Renal pelvis (tissue), 4 donors: ENCODE results near the gene DNASE2. TPM values are rescaled to one million over a fixed set of nuclear protein-coding genes. Genes with fewer than 3 reads are reported as not detected.

Experiments
- DNase-seq: peaks from one replicate; pipeline ENCODE4 v3.0.0-alpha.2; 2013
- polyA plus RNA-seq, 3 donors: library from polyadenylated mRNA; unstranded; fragments of 120-200 nt; gene quantifications; one replicate each; pipeline ENCODE4 v1.2.1, GENCODE V29; 2013; ENCODE audit not compliant: insufficient read length in 3 of 3

The DNASE2 gene
- polyA plus RNA-seq, 3 donors, result 8.1 to 11.1 (median 9.1) TPM

DNA sequence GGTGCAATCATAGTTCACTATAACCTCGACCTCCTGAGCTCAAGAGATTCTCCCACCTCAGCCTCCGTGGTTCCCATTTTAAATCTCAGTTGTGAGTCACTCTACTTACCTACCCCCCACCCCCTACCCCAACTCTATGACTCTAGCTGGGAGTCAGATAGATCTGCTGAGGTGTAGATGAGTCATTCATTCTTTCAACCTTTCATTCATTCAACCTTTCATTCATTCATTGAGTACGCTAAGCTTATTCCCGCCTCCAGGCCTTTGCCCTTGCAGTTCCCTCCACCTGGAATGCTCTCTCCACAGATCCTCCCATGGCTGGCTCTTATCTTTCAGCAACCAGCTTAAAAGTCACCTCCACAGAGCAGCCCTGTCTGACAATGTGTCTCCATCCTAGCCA, 44.0 kb downstream of the DNASE2 start:
- no peak for DNase-seq

DNA sequence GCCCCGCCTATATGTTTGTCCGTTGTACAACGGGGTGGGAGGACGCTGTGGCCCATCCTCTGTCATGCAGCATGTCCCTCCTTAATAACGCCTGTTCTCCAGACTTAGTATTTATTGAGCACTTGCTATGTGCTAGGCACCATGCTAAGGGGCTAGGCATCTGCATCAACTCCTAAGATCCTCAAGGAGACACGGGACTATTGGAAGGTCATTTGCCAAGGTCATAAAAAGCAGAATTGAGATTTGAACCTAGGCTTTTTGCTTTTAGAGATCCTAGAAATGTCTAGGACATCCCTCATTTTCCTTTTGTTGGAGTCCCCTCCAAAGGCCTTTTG, 44.8 kb downstream of the DNASE2 start:
- DNase-seq, result no peak

DNA sequence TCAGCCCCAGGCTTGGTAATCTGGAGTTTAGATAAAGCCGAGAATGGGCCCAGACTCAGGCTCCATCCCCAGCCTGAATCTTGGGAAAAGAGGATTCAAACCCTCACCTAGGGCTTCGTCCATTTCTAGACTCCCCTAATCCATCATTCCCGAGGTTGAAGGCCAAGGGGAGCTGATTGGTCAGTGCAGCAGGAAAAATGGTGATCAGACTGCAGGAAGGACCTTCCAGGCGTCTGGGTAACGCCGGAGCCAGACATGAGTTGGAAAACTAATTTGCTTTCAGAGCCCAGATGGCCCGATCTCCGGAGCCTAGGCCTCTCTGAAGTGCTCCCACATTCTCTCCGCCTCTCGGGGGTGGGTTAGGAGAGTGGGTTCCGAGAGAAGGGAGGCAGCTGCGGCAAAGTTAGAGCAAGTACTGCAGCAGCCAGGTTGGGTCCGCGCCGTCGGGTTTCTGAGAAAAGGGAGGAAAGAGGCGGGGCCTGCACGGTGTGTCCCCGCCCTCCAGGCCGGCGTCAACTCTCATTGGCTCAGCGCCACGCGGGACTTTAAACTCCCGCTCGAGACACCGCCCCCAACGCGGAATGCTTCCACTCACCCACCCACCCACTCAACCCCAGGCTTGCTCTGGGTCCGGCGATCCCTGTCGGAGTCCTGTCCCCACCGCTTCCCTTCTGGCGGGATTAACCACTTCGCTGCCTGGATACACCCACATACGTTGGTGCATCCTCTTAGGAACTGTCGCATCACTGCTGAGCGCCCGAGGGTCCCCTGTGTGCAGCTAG, 46.1 kb downstream of the DNASE2 start:
- no peak for DNase-seq

DNA sequence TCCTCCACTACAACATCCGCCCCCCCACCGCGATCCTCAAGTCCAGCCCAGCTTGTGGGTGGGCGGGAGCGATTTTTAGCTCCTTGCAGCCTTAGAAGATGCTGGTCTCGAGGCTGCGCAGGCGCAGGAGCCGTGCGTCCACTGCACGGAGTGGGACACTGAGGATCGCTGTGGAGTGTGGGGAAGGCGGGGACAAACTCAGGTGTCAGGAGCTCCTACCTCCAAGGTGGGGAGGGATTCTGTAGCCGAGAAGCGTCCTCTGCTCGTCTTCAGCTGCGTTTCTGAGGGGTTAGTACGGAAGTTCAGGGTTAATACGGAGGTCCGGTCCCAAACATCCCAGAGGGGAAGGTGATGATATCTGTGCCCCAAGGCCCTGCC, 46.7 kb downstream of the DNASE2 start, which contains the start of gene RTBDN:
RTBDN (minus strand) TSS at position 14 of the 378 bp plus-strand sequence. CDS start 4,600 bp downstream, outside the sequence.
- DNase-seq, result no peak

DNA sequence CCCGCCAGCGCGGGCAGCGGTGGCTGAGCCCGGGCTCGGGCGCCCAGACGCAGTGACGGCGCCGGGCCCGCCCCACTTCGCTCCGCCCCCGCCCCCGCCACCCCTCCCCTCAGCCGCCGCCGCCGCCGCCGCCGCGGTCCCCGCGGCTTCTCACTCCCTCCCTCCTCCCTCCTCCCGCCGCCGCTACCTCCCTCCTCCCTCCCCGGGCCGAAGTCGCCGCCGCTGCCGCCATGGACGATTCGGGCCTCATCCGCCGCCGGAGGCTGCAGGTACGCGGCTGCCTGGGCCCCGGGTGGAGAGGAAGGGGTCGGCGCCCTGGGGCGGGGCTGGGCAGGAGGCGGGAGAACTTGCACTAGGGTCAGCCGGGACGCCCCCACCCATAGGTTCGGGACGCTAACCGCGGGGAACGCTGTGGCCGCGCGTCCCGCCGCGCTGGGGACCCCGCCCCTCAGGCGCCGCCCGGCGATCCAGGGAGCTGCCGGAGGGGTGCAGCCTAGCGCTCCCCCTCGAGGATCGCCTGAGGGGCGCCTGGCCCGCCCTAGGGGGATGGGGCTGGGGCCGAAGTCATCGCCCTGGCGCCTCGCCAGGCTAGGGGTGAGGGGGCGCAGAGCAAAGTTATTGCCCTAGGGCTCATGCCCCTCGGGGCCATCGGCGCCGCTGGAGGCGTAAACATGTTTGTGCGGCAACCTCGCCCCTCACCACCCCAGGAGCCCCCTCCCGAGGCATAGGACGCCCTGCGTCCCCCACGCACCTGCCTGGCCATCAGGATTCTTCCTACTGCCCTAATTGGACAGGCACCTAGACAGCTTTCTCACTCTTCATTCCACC, 47.3 kb downstream of the DNASE2 start:
- DNase-seq, result no peak

DNA sequence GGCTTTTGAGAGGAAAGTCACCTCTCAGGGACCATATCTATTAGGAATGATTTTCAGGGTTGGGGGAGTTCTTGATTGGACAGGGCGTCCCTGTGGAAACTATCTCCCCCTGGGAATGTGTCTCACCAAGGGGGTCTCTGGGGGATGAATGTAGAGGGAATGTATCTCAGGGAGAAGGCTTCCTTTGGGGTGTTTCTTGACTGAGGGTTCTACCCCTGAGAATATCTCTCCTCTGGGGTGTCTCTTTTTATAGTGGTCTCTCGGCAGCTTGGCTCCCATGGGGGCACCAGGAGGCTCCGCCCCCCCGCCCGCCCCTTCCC, 47.9 kb downstream of the DNASE2 start:
- DNase-seq, result no peak

DNA sequence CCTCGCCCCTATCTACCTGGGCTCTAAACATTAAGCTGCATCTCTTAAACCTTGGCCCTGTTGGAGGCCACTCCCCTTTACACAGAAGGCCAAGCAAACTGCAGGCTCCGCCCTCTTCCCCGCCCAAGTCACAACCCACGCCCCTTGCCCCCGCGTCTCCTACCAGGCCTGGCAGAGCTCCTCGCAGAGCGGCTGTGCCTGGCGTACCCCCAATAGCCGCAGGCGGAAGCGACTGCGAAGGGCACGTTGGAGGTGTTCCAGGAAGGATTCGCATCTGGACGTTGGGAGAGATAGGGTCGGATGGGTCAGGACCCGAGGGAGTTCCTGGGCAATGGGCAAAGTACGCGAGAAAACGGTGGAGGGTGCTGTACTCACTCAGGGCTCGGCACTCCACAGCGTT, 52.8 kb downstream of the DNASE2 start:
- DNase-seq, result no peak

DNA sequence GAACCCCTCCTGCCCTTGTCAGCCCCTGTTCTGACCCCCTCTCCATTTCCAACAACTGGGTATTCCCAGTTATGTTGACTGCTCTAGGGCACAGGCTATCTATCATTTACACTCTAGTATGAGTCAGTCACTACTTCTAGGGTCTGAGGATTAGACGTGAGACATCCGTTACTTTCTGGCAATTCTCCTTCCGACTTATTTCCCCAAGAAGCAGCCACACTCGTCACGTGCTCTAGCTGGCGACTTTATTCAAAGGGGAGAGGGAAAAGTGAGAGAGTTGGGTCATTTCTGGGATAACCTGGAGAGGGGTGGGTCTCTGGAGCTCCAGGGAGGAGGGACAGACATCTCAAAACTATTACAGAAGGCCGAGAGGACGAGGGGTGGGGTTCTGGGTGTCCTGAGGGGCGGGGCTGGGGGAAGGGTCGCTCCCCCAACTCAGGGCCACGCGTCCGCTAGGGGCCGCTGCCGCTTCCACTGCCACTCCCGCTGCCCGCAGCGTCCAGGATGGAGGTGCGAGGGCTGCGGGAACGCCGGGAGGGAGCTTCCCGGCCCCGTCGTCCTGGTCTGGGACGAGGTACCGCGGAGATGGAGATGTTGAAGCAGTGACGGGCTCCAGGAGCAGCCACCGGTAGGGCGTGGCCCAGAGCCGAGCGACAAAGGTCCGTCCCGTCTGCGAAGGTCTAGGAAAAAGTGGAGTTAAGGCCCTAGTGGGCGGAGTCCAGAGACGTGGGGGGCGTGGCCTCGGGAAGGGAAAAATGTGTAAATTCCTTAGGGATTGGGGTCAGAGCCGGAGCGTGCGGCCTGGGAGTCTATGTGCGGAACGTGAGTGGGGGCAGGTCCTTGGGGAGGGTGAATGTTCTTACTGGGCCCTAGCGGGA, 55.8 kb downstream of the DNASE2 start:
- DNase-seq, result no peak

Other genes starting within 250 kb of the DNASE2 start
- gene MAN2B1, start 214.7 kb downstream of the DNASE2 start, polyA plus RNA-seq, result 10 to 100 TPM; 31.3 to 41.3 (median 37.8) TPM
- gene WDR83, start 214.6 kb downstream of the DNASE2 start, polyA plus RNA-seq, result 10 to 100 TPM; 19.7 to 27.9 (median 27.8) TPM
- 10 to 100 TPM; 83.0 to 91.7 (median 87.7) TPM for gene DHPS, start 199.6 kb downstream of the DNASE2 start, polyA plus RNA-seq
- gene GNG14, start 193.5 kb downstream of the DNASE2 start, polyA plus RNA-seq, result under 1 TPM in 2 of 3 donors, not detected in 1; 0.28 to 0.68 TPM
- 10 to 100 TPM; 16.6 to 18.9 (median 18.3) TPM for gene FBXW9, start 184.8 kb downstream of the DNASE2 start, polyA plus RNA-seq
- 10 to 100 TPM; 73.6 to 96.4 (median 81.7) TPM for gene TNPO2, start 157.5 kb downstream of the DNASE2 start, polyA plus RNA-seq
- gene TRIR, start 146.8 kb downstream of the DNASE2 start, polyA plus RNA-seq, result 100 to 1,000 TPM; 172 to 217 (median 201) TPM
- gene GET3, start 144.0 kb downstream of the DNASE2 start, polyA plus RNA-seq, result 10 to 100 TPM; 86.8 to 98.0 (median 91.7) TPM
- under 1 TPM in 1 of 3 donors, not detected in 2; 0.15 TPM for gene BEST2, start 129.7 kb downstream of the DNASE2 start, polyA plus RNA-seq
- gene HOOK2, start 105.9 kb downstream of the DNASE2 start, polyA plus RNA-seq, result 10 to 100 TPM; 48.8 to 89.5 (median 81.1) TPM
- gene JUNB, start 90.0 kb downstream of the DNASE2 start, polyA plus RNA-seq, result 10 to 100 TPM; 19.6 to 28.7 (median 20.5) TPM
- 100 to 1,000 TPM; 303 to 365 (median 345) TPM for gene PRDX2, start 79.6 kb downstream of the DNASE2 start, polyA plus RNA-seq
- 1 to 10 TPM; 4.4 to 5.8 (median 5.8) TPM for gene THSD8, start 79.4 kb downstream of the DNASE2 start, polyA plus RNA-seq
- 10 to 100 TPM; 28.8 to 48.4 (median 46.0) TPM for gene RNASEH2A, start 74.9 kb downstream of the DNASE2 start, polyA plus RNA-seq
- gene RTBDN, start 46.9 kb downstream of the DNASE2 start, polyA plus RNA-seq, result not detected
- gene MAST1, start 42.9 kb downstream of the DNASE2 start, polyA plus RNA-seq, result 1 to 10 TPM; 1.1 to 1.4 (median 1.3) TPM
- under 1 TPM; 0.20 to 0.46 (median 0.45) TPM for gene KLF1, start 5.8 kb upstream of the DNASE2 start, polyA plus RNA-seq
- gene GCDH, start 9.7 kb upstream of the DNASE2 start, polyA plus RNA-seq, result 10 to 100 TPM; 33.9 to 42.9 (median 36.7) TPM
- 1 to 10 TPM; 2.4 to 6.2 (median 5.5) TPM for gene SYCE2, start 37.8 kb upstream of the DNASE2 start, polyA plus RNA-seq
- gene FARSA, start 52.3 kb upstream of the DNASE2 start, polyA plus RNA-seq, result 10 to 100 TPM; 54.6 to 65.4 (median 62.1) TPM
- 1,000 to 10,000 TPM in 1 of 3 donors, 100 to 1,000 TPM in 2; 860 to 1,005 (median 871) TPM for gene CALR, start 57.2 kb upstream of the DNASE2 start, polyA plus RNA-seq
- gene RAD23A, start 64.4 kb upstream of the DNASE2 start, polyA plus RNA-seq, result 10 to 100 TPM; 81.0 to 92.7 (median 89.6) TPM
- gene GADD45GIP1, start 75.8 kb upstream of the DNASE2 start, polyA plus RNA-seq, result 10 to 100 TPM; 36.2 to 54.7 (median 42.6) TPM
- gene DAND5, start 88.1 kb upstream of the DNASE2 start, polyA plus RNA-seq, result under 1 TPM; 0.06 to 0.22 (median 0.19) TPM
- gene NFIX, start 114.0 kb upstream of the DNASE2 start, polyA plus RNA-seq, result 10 to 100 TPM; 14.8 to 19.2 (median 14.9) TPM
- 1 to 10 TPM; 5.2 to 7.7 (median 5.7) TPM for gene LYL1, start 221.4 kb upstream of the DNASE2 start, polyA plus RNA-seq
- 10 to 100 TPM; 35.0 to 43.9 (median 42.9) TPM for gene TRMT1, start 235.3 kb upstream of the DNASE2 start, polyA plus RNA-seq
- 10 to 100 TPM; 29.1 to 38.3 (median 38.1) TPM for gene NACC1, start 236.8 kb upstream of the DNASE2 start, polyA plus RNA-seq